Esophagus squamous epithelium (tissue), 4 donors: Measurements from ENCODE around the gene USP2.

Experiments
- POLR2A ChIP-seq, 4 donors: fragments of 450-650 bp; IDR thresholded peaks; one replicate each; pipeline ENCODE4 v1.6.1; 2017; ENCODE audit warnings: antibody characterized with exemption in 4 of 4, mild to moderate bottlenecking in 4 of 4, moderate library complexity in 3 of 4
- TF ChIP-seq, protein P1 (sequence below), 6 experiments: fragments of 450-650 bp in 4 of 6; fragments of 200-600 bp in 2 of 6; sonication (generic) in 2 of 6; IDR thresholded peaks; one replicate each; pipeline ENCODE4 v1.5.1; 2016 to 2019; ENCODE audit warnings: antibody characterized with exemption in 6 of 6, mild to moderate bottlenecking in 4 of 6, moderate library complexity in 4 of 6

GRCh38 chr11:119351232-119351631 lies 30.3 kb downstream of the USP2 start:
- TF ChIP-seq, protein P1, sequence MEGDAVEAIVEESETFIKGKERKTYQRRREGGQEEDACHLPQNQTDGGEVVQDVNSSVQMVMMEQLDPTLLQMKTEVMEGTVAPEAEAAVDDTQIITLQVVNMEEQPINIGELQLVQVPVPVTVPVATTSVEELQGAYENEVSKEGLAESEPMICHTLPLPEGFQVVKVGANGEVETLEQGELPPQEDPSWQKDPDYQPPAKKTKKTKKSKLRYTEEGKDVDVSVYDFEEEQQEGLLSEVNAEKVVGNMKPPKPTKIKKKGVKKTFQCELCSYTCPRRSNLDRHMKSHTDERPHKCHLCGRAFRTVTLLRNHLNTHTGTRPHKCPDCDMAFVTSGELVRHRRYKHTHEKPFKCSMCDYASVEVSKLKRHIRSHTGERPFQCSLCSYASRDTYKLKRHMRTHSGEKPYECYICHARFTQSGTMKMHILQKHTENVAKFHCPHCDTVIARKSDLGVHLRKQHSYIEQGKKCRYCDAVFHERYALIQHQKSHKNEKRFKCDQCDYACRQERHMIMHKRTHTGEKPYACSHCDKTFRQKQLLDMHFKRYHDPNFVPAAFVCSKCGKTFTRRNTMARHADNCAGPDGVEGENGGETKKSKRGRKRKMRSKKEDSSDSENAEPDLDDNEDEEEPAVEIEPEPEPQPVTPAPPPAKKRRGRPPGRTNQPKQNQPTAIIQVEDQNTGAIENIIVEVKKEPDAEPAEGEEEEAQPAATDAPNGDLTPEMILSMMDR (IDR thresholded peaks at IDR 0.05): no peak
- TF ChIP-seq POLR2A (IDR thresholded peaks at IDR 0.05): no peak
